ENCODE results near the gene KYNU.
A peak's percentile ranks its signal among the peaks of the same experiment; 100 is the strongest.
"Not testable (repeated sequence)": the region's sequence is repeated elsewhere in the genome, so short reads cannot be mapped to it uniquely, and the experiment has no call there.

KYNU gene

DNA sequence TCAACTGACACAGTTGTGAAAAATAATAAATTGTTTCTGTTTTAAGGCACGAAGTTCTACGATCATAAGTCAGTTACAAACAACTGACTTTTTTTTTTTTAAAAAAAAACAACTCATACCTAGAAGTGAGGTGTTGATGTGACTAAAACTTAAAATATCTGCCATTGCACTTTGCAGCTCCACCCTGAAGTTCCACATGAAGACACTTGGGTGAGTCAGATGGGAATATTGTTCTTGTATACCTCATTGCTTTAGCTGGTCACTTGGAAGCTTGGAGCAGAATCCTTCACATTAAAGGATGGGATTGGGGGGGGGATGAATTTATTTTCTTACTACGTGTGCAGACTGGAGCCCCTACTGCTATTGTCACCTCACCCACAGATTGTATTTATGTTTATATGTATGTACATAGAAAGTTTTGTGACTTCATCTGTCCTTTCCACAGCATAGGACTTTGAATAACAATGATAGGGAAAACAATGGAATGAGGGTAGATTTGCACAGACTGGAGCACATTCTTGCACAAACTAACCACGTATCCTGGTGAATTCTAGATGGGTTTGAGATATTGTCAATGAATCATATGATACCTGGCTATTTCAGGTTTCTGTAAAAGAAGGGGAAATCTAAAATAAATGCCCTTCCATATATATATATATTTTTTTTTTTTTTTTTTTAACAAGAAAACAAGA, 193.9 kb downstream of the KYNU start:
- H3K9me3 Mint-ChIP-seq = peaks cover 8% of the 10 kb centered on the region
- H3K36me3 Mint-ChIP-seq = no peaks in the 10 kb centered on the region
- CTCF ChIA-PET = interaction anchor here (0.7 kb wide), 1 partner anchor 213 kb away, joined by 3 read pairs; no protein-coding TSS in a partner anchor
- no peak overlapping the region for H3K4me3 Mint-ChIP-seq
- no peaks in the 10 kb centered on the region for H3K27me3 Mint-ChIP-seq
- no peaks in the 10 kb centered on the region for H3K4me1 Mint-ChIP-seq
- H3K27ac Mint-ChIP-seq = no peak overlapping the region
- no peak for DNase-seq

DNA sequence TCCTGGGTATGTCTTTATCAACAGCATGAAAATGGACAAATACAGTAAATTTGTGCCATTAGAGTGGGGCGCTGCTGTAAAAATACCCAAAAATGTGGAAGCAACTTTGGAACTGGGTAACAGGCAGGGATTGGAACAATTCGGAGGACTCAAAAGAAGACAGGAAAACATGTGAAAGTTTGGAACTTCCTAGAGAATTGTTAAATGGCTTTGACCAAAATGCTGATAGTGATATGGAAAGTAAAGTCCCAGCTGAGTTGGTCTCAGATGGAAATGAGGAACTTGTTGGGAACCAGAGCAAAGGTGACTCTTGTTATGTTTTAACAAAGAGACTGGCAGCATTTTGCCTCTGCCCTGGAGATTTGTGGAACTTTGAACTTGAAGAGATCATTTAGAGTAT, 197.4 kb downstream of the KYNU start:
- H3K27ac Mint-ChIP-seq, H3K4me1 Mint-ChIP-seq, DNase-seq, CTCF ChIA-PET, H3K27me3 Mint-ChIP-seq, H3K36me3 Mint-ChIP-seq, H3K9me3 Mint-ChIP-seq, H3K4me3 Mint-ChIP-seq: not testable (repeated sequence)

DNA sequence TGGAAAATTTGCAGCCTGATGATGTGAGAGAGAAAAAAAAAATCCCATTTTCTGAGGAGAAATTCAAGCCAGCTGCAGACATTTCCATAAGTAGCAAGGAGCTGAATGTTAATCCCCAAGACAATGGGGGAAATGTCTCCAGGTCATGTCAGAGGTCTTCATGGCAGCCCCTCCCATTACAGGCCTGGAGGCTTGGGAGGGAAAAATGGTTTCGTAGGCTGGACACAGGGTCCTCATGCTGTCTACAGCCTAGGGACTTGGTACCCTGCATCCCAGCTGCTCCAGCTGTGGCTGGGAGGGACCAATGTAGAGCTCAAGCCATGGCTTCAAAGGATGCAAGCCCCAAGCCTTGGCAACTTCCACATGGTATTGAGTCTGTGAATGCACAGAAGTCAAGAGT, 198.2 kb downstream of the KYNU start:
- H3K27ac Mint-ChIP-seq = no peak overlapping the region
- peaks cover 8% of the 10 kb centered on the region for H3K9me3 Mint-ChIP-seq
- H3K36me3 Mint-ChIP-seq = peaks cover 3% of the 10 kb centered on the region
- H3K4me3 Mint-ChIP-seq = no peak overlapping the region
- CTCF ChIA-PET = interaction anchor here (1.0 to 1.4 kb wide), 2 partner anchors 41 to 185 kb away, joined by 3 to 4 read pairs; no protein-coding TSS in a partner anchor
- no peak for DNase-seq
- H3K4me1 Mint-ChIP-seq = no peaks in the 10 kb centered on the region
- no peaks in the 10 kb centered on the region for H3K27me3 Mint-ChIP-seq

DNA sequence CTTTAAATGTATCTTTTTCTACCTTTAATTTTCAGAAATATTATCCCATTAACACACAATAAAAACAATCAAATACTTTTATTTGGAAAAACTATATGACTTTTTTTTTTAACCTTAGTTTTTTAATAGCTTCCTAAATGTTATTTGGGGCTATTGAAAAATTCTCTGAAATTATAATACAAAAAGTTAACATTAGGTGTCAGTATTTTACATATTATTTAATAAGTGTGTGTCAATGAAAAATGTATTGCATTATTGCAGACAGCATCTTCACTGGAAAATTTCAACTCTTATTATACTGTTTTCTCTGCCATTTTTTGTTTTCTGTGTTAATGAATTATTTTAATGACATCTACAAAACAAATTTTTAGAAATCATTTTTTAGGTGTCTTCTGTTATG, 200.6 kb downstream of the KYNU start:
- Mint-ChIP-seq H3K4me3 (no peak overlapping the region), H3K9me3 (peaks cover 8% of the 10 kb centered on the region), H3K27ac (no peak overlapping the region), H3K36me3 (peaks cover 3% of the 10 kb centered on the region), H3K27me3 (no peaks in the 10 kb centered on the region), H3K4me1 (no peaks in the 10 kb centered on the region)
- no peak for DNase-seq
- CTCF ChIA-PET = interaction anchor here (0.7 to 1.6 kb wide), 4 partner anchors 8 to 140 kb away, joined by 3 to 4 read pairs (median 4); no protein-coding TSS in a partner anchor

DNA sequence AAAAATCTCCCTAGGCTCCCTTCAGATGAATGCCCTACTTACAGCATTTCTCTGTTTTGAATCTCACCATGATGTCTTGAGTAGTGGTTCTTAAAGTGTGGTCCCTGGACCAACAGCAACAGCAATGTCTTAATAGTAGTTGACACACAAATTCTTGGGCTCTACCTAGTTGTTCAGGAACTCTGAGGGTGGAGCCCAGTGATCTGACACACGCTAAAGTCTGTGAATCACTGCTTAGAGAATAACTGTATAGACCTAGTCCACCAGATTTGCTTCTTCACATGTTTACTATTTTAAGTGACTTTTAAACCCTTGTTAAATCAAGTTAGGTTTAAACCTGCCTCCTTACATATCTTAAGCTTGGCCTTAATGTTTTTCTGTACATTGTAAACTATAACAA, 204.2 kb downstream of the KYNU start:
- H3K4me3 Mint-ChIP-seq = no peak overlapping the region
- peaks cover 21% of the 10 kb centered on the region for H3K4me1 Mint-ChIP-seq
- DNase-seq = no peak
- no peaks in the 10 kb centered on the region for H3K27me3 Mint-ChIP-seq
- CTCF ChIA-PET = no interaction called here
- no peak overlapping the region for H3K27ac Mint-ChIP-seq
- no peaks in the 10 kb centered on the region for H3K9me3 Mint-ChIP-seq
- H3K36me3 Mint-ChIP-seq = peaks cover under 1% of the 10 kb centered on the region

DNA sequence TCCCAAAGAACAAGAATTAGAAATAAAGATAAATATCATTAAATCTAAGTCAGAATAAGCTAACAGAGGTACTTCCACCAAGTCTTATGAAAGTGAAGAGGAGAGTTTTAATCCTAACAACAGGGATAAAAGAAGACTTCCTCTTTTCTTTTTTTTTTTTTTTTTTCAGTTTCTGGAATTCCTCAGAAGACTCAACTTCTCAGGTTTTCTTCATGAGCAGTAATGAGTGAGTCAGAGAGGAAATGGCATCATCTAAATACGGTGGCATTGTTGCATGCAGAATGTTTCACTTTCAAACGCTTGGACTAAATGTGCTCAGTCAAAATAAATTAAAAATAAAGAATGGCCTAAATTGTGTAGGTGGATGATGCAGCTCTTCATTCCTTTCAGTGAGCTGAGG, 206.2 kb downstream of the KYNU start:
- H3K9me3 Mint-ChIP-seq = no peaks in the 10 kb centered on the region
- no peaks in the 10 kb centered on the region for H3K27me3 Mint-ChIP-seq
- H3K27ac Mint-ChIP-seq = no peak overlapping the region
- CTCF ChIA-PET = interaction anchor here (0.6 to 1.2 kb wide), 3 partner anchors 37 to 51 kb away, joined by 3 read pairs; no protein-coding TSS in a partner anchor
- no peaks in the 10 kb centered on the region for H3K36me3 Mint-ChIP-seq
- H3K4me1 Mint-ChIP-seq = peaks cover 21% of the 10 kb centered on the region
- H3K4me3 Mint-ChIP-seq = no peak overlapping the region
- no peak for DNase-seq

DNA sequence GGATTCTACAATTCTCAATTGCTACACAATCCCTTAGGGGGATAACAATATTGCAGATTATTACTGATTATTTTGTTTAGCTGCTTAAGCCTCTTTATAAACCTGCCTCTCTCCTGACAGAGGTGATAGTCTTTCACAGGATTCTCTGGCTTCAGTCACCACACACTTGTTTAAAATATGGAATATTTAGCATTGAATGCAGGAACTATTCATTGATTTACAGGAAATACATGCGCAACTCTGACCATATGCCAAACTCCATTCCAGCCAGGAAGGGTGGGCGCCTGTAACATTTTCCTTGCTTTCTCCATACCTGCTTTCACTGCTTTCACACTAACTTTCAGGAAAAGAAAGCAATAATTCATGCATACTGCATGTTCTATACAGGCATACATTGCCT, 207.0 kb downstream of the KYNU start:
- H3K36me3 Mint-ChIP-seq = no peaks in the 10 kb centered on the region
- H3K27me3 Mint-ChIP-seq = no peaks in the 10 kb centered on the region
- H3K27ac Mint-ChIP-seq = no peak overlapping the region
- CTCF ChIA-PET = interaction anchor here (1.1 to 1.9 kb wide), 3 partner anchors 29 to 176 kb away, joined by 3 to 5 read pairs (median 3); no protein-coding TSS in a partner anchor
- no peaks in the 10 kb centered on the region for H3K9me3 Mint-ChIP-seq
- DNase-seq = no peak
- no peak overlapping the region for H3K4me3 Mint-ChIP-seq
- H3K4me1 Mint-ChIP-seq = peaks cover 21% of the 10 kb centered on the region

DNA sequence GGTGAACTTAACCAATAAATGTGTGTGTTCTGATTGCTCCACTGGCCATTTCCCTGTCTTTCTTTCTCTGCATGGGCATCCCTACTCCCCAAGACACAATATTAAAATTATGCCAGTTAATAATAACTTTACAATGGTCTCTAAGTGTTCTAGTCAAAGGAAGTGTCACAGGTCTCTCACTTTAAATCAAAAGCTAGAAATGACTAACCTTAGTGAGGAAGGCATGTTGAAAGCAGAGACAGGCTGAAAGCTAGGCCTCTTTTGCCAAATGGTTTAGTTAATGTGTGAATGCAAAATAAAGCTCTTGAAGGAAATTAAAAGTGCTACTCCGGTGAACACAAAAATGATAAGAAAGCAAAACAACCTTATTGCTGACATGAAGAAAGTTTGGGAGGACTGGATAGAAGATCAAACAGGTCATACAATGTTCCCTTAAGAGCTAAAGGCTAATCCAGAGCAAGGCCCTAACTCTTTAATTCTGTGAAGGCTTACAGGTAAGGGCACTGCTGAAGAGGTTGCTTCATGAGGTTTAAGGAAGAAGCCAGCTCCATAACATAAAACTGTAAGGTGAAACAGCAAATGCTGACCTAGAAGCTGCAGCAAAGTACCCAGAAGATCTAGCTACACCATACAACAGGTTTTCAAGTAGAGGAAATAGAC, 207.8 kb downstream of the KYNU start:
- CTCF ChIA-PET = interaction anchor here (0.8 to 1.9 kb wide), 6 partner anchors 27 to 176 kb away, joined by 3 to 7 read pairs (median 4); no protein-coding TSS in a partner anchor
- Mint-ChIP-seq H3K4me3 (no peak overlapping the region), H3K36me3 (no peaks in the 10 kb centered on the region), H3K27ac (peak overlapping the region; percentile 51), H3K4me1 (peaks cover 21% of the 10 kb centered on the region), H3K27me3 (no peaks in the 10 kb centered on the region), H3K9me3 (no peaks in the 10 kb centered on the region)
- DNase-seq = no peak

DNA sequence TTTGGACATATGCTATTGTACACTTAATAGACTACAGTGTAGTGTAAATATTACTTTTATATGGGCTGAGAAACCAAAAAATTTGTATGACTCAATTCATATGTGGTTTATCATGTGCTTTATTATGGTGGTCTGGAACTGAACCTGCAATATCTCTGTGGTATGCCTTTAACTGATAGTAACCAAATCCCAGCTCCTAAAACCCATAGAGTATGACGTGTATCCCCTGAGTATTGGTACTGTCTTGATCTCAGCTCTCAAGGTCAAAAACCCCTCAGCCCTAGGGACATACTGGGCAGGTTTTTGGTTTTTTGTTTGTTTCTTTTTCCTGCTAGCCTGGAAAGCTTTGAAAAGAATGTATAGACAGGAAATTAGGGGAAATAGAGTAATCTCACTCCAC, 209.6 kb downstream of the KYNU start:
- no peak for DNase-seq
- Mint-ChIP-seq H3K4me1 (peaks cover 21% of the 10 kb centered on the region), H3K9me3 (no peaks in the 10 kb centered on the region), H3K4me3 (no peak overlapping the region), H3K36me3 (no peaks in the 10 kb centered on the region), H3K27ac (no peak overlapping the region), H3K27me3 (no peaks in the 10 kb centered on the region)
- CTCF ChIA-PET = interaction anchor here (1.2 kb wide), 1 partner anchor 172 kb away, joined by 3 read pairs; no protein-coding TSS in a partner anchor

DNA sequence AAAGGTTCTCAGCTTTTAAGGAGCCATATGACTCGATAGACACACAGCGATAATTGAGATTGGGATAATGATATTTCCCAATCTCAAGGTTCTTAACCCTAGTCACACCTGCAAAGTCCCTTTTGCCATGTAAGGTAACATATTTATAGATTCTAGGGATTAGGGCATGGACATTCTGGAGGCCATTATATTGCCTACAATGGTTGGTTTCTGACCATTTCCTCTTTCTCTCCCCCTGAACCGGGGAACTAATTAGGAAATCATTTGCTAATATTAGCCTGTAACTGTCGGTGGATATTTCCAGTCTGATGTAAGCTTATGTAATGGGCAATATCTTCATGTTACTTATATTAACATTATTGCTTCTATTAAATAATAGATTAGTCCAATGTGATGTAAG, 210.9 kb downstream of the KYNU start:
- Mint-ChIP-seq H3K4me1 (peaks cover 21% of the 10 kb centered on the region), H3K27me3 (no peaks in the 10 kb centered on the region), H3K9me3 (no peaks in the 10 kb centered on the region), H3K36me3 (no peaks in the 10 kb centered on the region), H3K27ac (no peak overlapping the region), H3K4me3 (no peak overlapping the region)
- CTCF ChIA-PET = no interaction called here
- DNase-seq = no peak

DNA sequence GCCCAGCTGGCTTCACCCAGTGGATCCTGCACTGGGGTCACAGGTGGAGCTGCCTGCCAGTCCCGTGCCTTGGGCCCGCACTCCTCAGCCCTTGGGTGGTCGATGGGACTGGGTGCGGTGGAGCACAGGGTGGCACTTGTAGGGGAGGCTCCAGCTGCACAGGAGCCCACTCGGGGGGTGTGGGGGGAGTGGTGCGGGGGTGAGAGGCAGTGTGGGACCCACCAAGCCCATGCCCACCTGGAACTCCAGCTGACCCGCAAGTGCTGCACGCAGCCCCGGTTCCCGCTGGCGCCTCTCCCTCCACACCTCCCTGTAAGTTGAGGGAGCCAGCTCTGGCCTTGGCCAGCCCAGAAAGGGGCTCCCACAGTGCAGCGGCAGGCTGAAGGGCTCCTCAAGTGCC, 212.1 kb downstream of the KYNU start:
- peaks cover 11% of the 10 kb centered on the region for H3K4me1 Mint-ChIP-seq
- DNase-seq, H3K27ac Mint-ChIP-seq, H3K4me3 Mint-ChIP-seq, H3K9me3 Mint-ChIP-seq, H3K27me3 Mint-ChIP-seq, H3K36me3 Mint-ChIP-seq, CTCF ChIA-PET: not testable (repeated sequence)
